K562 (cell line): ENCODE results near the gene TXK. TPM values are rescaled to one million over a fixed set of nuclear protein-coding genes. Genes with fewer than 3 reads are reported as not detected.

ENCODE experiments used
- ATAC-seq: fragments of 200-7000 bp; cut with Tn5 transposase; 3 replicates; pipeline ENCODE4 v1.9.1; 2020; ENCODE audit warnings: moderate library complexity
- BruUV-seq: library from RNA; stranded (reverse); fragments of 400-500 nt; replicated peaks from 2 replicates; lab custom pipeline; 2021; lab: Mats Ljungman, UMichigan
- CTCF ChIA-PET: fragments of 300-600 bp; formaldehyde crosslinking; extraction: SDS; loops from one replicate; lab custom pipeline; 2021; ENCODE audit warnings: low intra/inter-chr PET ratio; lab: Yijun Ruan, JAX
- POLR2A ChIA-PET: fragments of 300-600, 350-650 bp; sonication (Branson Sonifier 250); formaldehyde crosslinking; extraction: SDS; loops from one replicate; lab custom pipeline; 2021; ENCODE audit warnings: antibody characterized with exemption, inconsistent platforms; lab: Yijun Ruan, JAX
- DNase-seq, 4 experiments: peaks; one replicate each; pipeline versions ENCODE4 v3.0.0 to v3.0.0-alpha.2; 2011 to 2018; ENCODE audit warnings: low spot score in 3 of 4, mixed read lengths in 3 of 4; ENCODE audit errors: extremely low read depth in 1 of 4
- FAIRE-seq: peaks from 2 replicates; lab custom pipeline; 2011; peaks lifted over from hg19 to GRCh38; lab: Jason Lieb, UNC
- H2AFZ ChIP-seq: 2 replicates; pipeline ENCODE4 v1.6.0; 2011; ENCODE audit warnings: low read depth, low read length, control low read depth, inconsistent platforms
- H3K27ac ChIP-seq: fragments of 200-600 bp; 3 replicates; pipeline ENCODE4 v1.8.0; 2011; ENCODE audit warnings: low read depth, mild to moderate bottlenecking, control low read depth, inconsistent platforms, low read length, moderate library complexity, mixed read lengths; ENCODE audit errors: extremely low read depth
- H3K27me3 ChIP-seq, 2 experiments: fragments of 300-600 bp in 1 of 2; 2 replicates in 1 of 2; 3 replicates in 1 of 2; pipeline versions ENCODE4 v1.6.0 to v1.8.0; 2011; ENCODE audit warnings: inconsistent platforms in 2 of 2, low read length in 2 of 2, mild to moderate bottlenecking in 1 of 2, mixed read lengths in 1 of 2, moderate library complexity in 1 of 2; ENCODE audit not compliant: control insufficient read depth in 2 of 2, insufficient read depth in 2 of 2
- H3K36me3 ChIP-seq: fragments of 300-600 bp; 3 replicates; pipeline ENCODE4 v1.8.0; 2011; ENCODE audit warnings: mild to moderate bottlenecking, low read length, inconsistent platforms; ENCODE audit not compliant: control insufficient read depth, insufficient read depth
- H3K4me1 ChIP-seq, 2 experiments: fragments of 200-600 bp in 1 of 2; replicated peaks in 1 of 2; 2 replicates in 1 of 2; 3 replicates in 1 of 2; pipeline versions ENCODE4 v1.5.1 to v1.8.0; 2011; ENCODE audit warnings: inconsistent platforms in 2 of 2, low read length in 2 of 2, mild to moderate bottlenecking in 1 of 2, mixed read lengths in 1 of 2, moderate library complexity in 1 of 2; ENCODE audit not compliant: control insufficient read depth in 2 of 2, insufficient read depth in 2 of 2
- H3K4me2 ChIP-seq: 2 replicates; pipeline ENCODE4 v1.6.1; 2011; ENCODE audit warnings: low read length, control low read depth, inconsistent platforms, mixed read lengths; ENCODE audit not compliant: insufficient read depth
- H3K4me3 ChIP-seq: fragments of 200-600 bp; sonication (generic), shearing (Covaris generic); 2 replicates; pipeline ENCODE4 v1.5.1; 2016; ENCODE audit warnings: control low read depth, inconsistent platforms
- H3K79me2 ChIP-seq: fragments of 200-600 bp; 3 replicates; pipeline ENCODE4 v1.8.0; 2011; ENCODE audit warnings: low read length, inconsistent platforms; ENCODE audit not compliant: control insufficient read depth, insufficient read depth
- H3K9ac ChIP-seq, 2 experiments: 2 replicates each; pipeline versions ENCODE4 v1.6.0 to v1.6.1; 2011; ENCODE audit warnings: low read depth in 2 of 2, low read length in 2 of 2, control low read depth in 1 of 2, inconsistent platforms in 1 of 2, mild to moderate bottlenecking in 1 of 2, mixed read lengths in 1 of 2; ENCODE audit not compliant: insufficient read depth in 1 of 2
- H3K9me1 ChIP-seq: one replicate; pipeline ENCODE4 v1.6.0; 2011; ENCODE audit warnings: inconsistent platforms, mild to moderate bottlenecking, low read length, moderate library complexity; ENCODE audit not compliant: control insufficient read depth, insufficient read depth
- H3K9me3 ChIP-seq: replicated peaks from 2 replicates; pipeline ENCODE4 v1.5.1; 2011; ENCODE audit warnings: low read depth, low read length, inconsistent platforms; ENCODE audit not compliant: control insufficient read depth, insufficient read depth
- H4K20me1 ChIP-seq: replicated peaks from 2 replicates; pipeline ENCODE4 v1.6.1; 2011; ENCODE audit warnings: low read length, inconsistent platforms, mixed read lengths; ENCODE audit not compliant: control insufficient read depth, insufficient read depth
- CTCF ChIP-seq, 3 experiments: IDR thresholded peaks in 2 of 3; conservative IDR thresholded peaks in 1 of 3; 2 replicates each; pipeline ENCODE4 v1.5.1; 2011 to 2012; ENCODE audit warnings: low read length in 3 of 3, mild to moderate bottlenecking in 3 of 3, control low read depth in 2 of 3, improper control_type of control experiment in 1 of 3, inconsistent platforms in 1 of 3, low read depth in 1 of 3, mixed read lengths in 1 of 3, moderate library complexity in 1 of 3; ENCODE audit not compliant: insufficient read depth in 2 of 3
- EHMT2 ChIP-seq: fragments of 450-650 bp; IDR thresholded peaks from 2 replicates; pipeline ENCODE4 v1.6.1; 2018; ENCODE audit warnings: antibody characterized with exemption
- GTF2E2 ChIP-seq: fragments of 200-800 bp; sonication (Bioruptor generic); IDR thresholded peaks from 2 replicates; pipeline ENCODE4 v1.6.1; 2016; ENCODE audit warnings: missing genetic modification characterization, missing compliant biosample characterization
- HEY1 ChIP-seq: fragments of 250-450 bp; sonication (Bioruptor Pico); IDR thresholded peaks from 2 replicates; pipeline ENCODE4 v1.5.0; 2020; ENCODE audit warnings: mild to moderate bottlenecking, moderate library complexity, borderline replicate concordance
- HMG20B ChIP-seq: fragments of 250-450 bp; sonication (Bioruptor Pico); IDR thresholded peaks from 2 replicates; pipeline ENCODE4 v1.5.0; 2021; ENCODE audit warnings: mild to moderate bottlenecking
- HNRNPUL1 ChIP-seq: fragments of 200-400 bp; formaldehyde crosslinking; IDR thresholded peaks from 2 replicates; pipeline ENCODE4 v1.6.1; 2017; ENCODE audit warnings: low read length
- IRF9 ChIP-seq: fragments of 450-650 bp; IDR thresholded peaks from 2 replicates; pipeline ENCODE4 v1.6.1; 2016; ENCODE audit warnings: missing biosample characterization, missing genetic modification characterization
- MED1 ChIP-seq: sonication (generic); formaldehyde crosslinking; IDR thresholded peaks from 2 replicates; pipeline ENCODE4 v1.8.1; 2023; ENCODE audit warnings: missing genetic modification reagents, borderline replicate concordance
- NCOA4 ChIP-seq: fragments of 450-650 bp; IDR thresholded peaks from 2 replicates; pipeline ENCODE4 v1.6.1; 2018; ENCODE audit warnings: mild to moderate bottlenecking; ENCODE audit not compliant: partially characterized antibody
- NFE2L1 ChIP-seq: fragments of 450-650 bp; IDR thresholded peaks from 2 replicates; pipeline ENCODE4 v1.6.1; 2016; ENCODE audit warnings: missing genetic modification characterization, low read depth, mild to moderate bottlenecking, missing compliant biosample characterization, moderate library complexity, borderline replicate concordance
- POLR2H ChIP-seq: IDR thresholded peaks from 2 replicates; pipeline ENCODE4 v1.6.1; 2016; ENCODE audit warnings: missing genetic modification characterization, low read depth, mild to moderate bottlenecking, control low read depth, missing compliant biosample characterization, moderate library complexity
- XRCC3 ChIP-seq: fragments of 450-650 bp; IDR thresholded peaks from 2 replicates; pipeline ENCODE4 v1.6.1; 2017; ENCODE audit warnings: mild to moderate bottlenecking, moderate library complexity
- ZBTB1 ChIP-seq: sonication (generic); formaldehyde crosslinking; IDR thresholded peaks from 2 replicates; pipeline ENCODE4 v1.8.1; 2023; ENCODE audit warnings: missing genetic modification reagents, low read depth, mild to moderate bottlenecking, borderline replicate concordance
- ZBTB26 ChIP-seq: fragments of 450-650 bp; formaldehyde crosslinking; IDR thresholded peaks from 2 replicates; pipeline ENCODE4 v1.4.0; 2022; ENCODE audit warnings: missing genetic modification characterization
- ZNF146 ChIP-seq: IDR thresholded peaks from one replicate; pipeline ENCODE4 v1.6.1; 2018; ENCODE audit warnings: missing compliant biosample characterization; ENCODE audit not compliant: unreplicated experiment
- WGBS: fragments of 100-300 bp; shearing (Covaris generic); methylation state at CpG from one replicate; pipeline ENCODE4 v1.1.6; 2016; ENCODE audit warnings: low coverage, mixed read lengths; ENCODE audit not compliant: insufficient coverage; ENCODE audit errors: missing lambda C conversion rate; 5-methylcytosine and 5-hydroxymethylcytosine counted together
- in situ Hi-C: fragments of 300-500 bp; cut with MboI; formaldehyde crosslinking; loops from 4 replicates; pipeline ENCODE4 v1.15.0; 2018; ENCODE audit warnings: inconsistent platforms, mixed read lengths
- intact Hi-C: fragments of 100-400 bp; cut with micrococcal nuclease; formaldehyde crosslinking; loops from 2 replicates; pipeline ENCODE4 v1.14.2; 2022
- polyA plus RNA-seq, 8 experiments: library from polyadenylated mRNA; depleted of rRNA in 4 of 8; stranded (reverse) in 5 of 8; unstranded in 3 of 8; fragments of >200 nt; fragmentation: Nextera tagmentation in 2 of 8; fragmentation: Illumina TruSeq in 1 of 8; extraction: Ambion mirVana in 2 of 8; extraction: Trizol in 1 of 8; gene quantifications; 2 replicates each; pipeline versions ENCODE4 v1.2.1 to v1.2.3, GENCODE V29; 2011 to 2014; ENCODE audit warnings: inconsistent platforms in 1 of 8, missing spikeins in 1 of 8
- total RNA-seq, 7 experiments: library from RNA; depleted of rRNA in 6 of 7; stranded (reverse); fragments of >200 nt in 6 of 7; fragmentation: Illumina TruSeq in 2 of 7; extraction: Trizol in 2 of 7; gene quantifications; 2 replicates each; pipeline versions ENCODE4 v1.2.1 to v1.2.3, GENCODE V29; 2011 to 2021; ENCODE audit warnings: low replicate concordance in 1 of 7
- TF ChIP-seq, protein P1 (sequence below): fragments of 250-450 bp; sonication (Bioruptor Pico); IDR thresholded peaks from 2 replicates; pipeline ENCODE4 v1.4.0; 2020; ENCODE audit warnings: borderline replicate concordance

The TXK gene
- total and polyA plus RNA-seq, 9 of the 15 experiments (the other 6 are each of a cell fraction or from before 2014, with no cell fraction given): 0.24 to 1.1 (median 0.45) TPM; not detected in 1

- TF ChIP-seq, protein P1, sequence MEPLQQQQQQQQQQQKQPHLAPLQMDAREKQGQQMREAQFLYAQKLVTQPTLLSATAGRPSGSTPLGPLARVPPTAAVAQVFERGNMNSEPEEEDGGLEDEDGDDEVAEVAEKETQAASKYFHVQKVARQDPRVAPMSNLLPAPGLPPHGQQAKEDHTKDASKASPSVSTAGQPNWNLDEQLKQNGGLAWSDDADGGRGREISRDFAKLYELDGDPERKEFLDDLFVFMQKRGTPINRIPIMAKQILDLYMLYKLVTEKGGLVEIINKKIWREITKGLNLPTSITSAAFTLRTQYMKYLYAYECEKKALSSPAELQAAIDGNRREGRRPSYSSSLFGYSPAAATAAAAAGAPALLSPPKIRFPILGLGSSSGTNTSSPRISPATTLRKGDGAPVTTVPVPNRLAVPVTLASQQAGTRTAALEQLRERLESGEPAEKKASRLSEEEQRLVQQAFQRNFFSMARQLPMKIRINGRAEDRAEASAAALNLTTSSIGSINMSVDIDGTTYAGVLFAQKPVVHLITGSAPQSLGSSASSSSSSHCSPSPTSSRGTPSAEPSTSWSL (CRISPR knock-in tag): no peak
- no peak for TF ChIP-seq CTCF (IDR thresholded peaks at IDR 0.05 in 2 of 3, conservative IDR thresholded peaks at IDR 0.05 in 1 of 3; ENCODE audit: insufficient read depth in 2 of 3, low read depth in 1 of 3, low read length in 3 of 3)
- no peak for TF ChIP-seq NFE2L1 (tag)
- no peak for TF ChIP-seq IRF9 (tag)
These were observed 83.0 kb downstream of the TXK start (continued) for GRCh38 chr4:48051078-48051477.

GRCh38 chr4:48049483-48049882 is 84.6 kb downstream of the TXK start:
- H3K27ac ChIP-seq: no peak overlapping the region
- no peak overlapping the region for H2AFZ ChIP-seq
- intact Hi-C loops: no loop called here
- H3K79me2 ChIP-seq: no peaks in the 10 kb centered on the region
- H3K9me1 ChIP-seq: no peaks in the 10 kb centered on the region
- no peaks in the 10 kb centered on the region for H3K36me3 ChIP-seq
- no peak for FAIRE-seq
- TF ChIP-seq NCOA4 (no peak), ZBTB26 (CRISPR knock-in tag) (no peak), HMG20B (no peak), ZNF146 (CRISPR knock-in tag) (no peak), HNRNPUL1 (no peak), MED1 (CRISPR knock-in tag) (no peak), XRCC3 (no peak), ZBTB1 (CRISPR knock-in tag) (no peak), POLR2H (tag) (no peak), HEY1 (CRISPR knock-in tag) (no peak), GTF2E2 (tag) (no peak), EHMT2 (no peak)
- TF ChIP-seq, all 486 proteins: peak for 0
- POLR2A ChIA-PET: no interaction called here
- BruUV-seq: no TSS peak
- DNase-seq (no peak), ATAC-seq (no peak)
- CTCF ChIA-PET: no interaction called here
- Histone ChIP-seq H3K4me2 (no peak overlapping the region), H3K9me3 (no peaks in the 10 kb centered on the region), H3K9ac (no peak overlapping the region), H3K4me3 (no peak overlapping the region), H3K27me3 (peaks cover 9 to 14% of the 10 kb centered on the region in 2 experiments; a peak in 4 of 5 replicates), H4K20me1 (no peaks in the 10 kb centered on the region), H3K4me1 (no peaks in the 10 kb centered on the region)
- 0% methylated on average over 8 of the region's 8 CpGs for WGBS
- in situ Hi-C loops: no loop called here
